ENCODE measurements around the gene SCN3A. TPM values are rescaled to one million over a fixed set of nuclear protein-coding genes. Genes with fewer than 3 reads are reported as not detected.

Gene SCN3A
- total RNA-seq, 1 donor from 2014 or later, result 2.2 TPM

DNA sequence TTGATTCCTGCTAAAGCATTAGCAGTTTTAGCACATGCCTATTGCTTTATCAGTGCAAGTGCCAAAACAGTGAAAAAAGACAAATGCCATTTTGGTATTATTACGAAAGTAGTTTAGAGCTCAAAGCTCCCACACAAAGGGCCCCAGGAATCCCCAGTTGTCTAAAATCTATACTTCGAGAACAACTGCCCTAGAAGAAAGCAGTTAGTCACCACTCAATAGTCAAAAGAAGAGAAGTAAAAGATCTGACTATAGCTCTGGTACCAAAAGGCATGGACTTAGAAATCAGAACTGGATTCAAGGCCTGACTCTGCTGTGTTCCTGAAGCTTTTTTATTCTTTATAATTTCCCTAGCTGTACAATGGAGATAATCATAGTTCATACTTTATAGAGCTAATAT, 21.8 kb downstream of the SCN3A start:
- no peaks in the 10 kb centered on the region for H3K4me1 Mint-ChIP-seq
- no peak for TF ChIP-seq CTCF (IDR thresholded peaks at IDR 0.05)
- H3K27me3 Mint-ChIP-seq, result no peaks in the 10 kb centered on the region
- ChIA-PET CTCF (interaction anchor here (1.5 kb wide), 1 partner anchor 22 kb away, joined by 4 read pairs; the partner anchor contains the start of gene SCN3A), POLR2A (no interaction called here)
- no peak overlapping the region for H3K27ac Mint-ChIP-seq
- DNase-seq (no peak), ATAC-seq (ENCODE audit: low read depth) (no peak)
- intact Hi-C loops (cut with micrococcal nuclease), result no loop called here
- no peaks in the 10 kb centered on the region for H3K9me3 Mint-ChIP-seq
- peaks cover 10% of the 10 kb centered on the region for H3K36me3 Mint-ChIP-seq (ENCODE audit: low read depth)
- H3K4me3 Mint-ChIP-seq, result no peak overlapping the region

- intact Hi-C loops (cut with micrococcal nuclease), result no loop called here
- ChIA-PET POLR2A (no interaction called here), CTCF (interaction anchor here (0.6 kb wide), 1 partner anchor 29 kb away, joined by 5 read pairs; no protein-coding TSS in a partner anchor)
- H3K4me1 Mint-ChIP-seq, result peaks cover 1% of the 10 kb centered on the region
- H3K27me3 Mint-ChIP-seq, result no peaks in the 10 kb centered on the region
- H3K36me3 Mint-ChIP-seq (ENCODE audit: low read depth), result peaks cover 19% of the 10 kb centered on the region
- no peak for DNase-seq
- peaks cover 3% of the 10 kb centered on the region for H3K9me3 Mint-ChIP-seq
- no peak for TF ChIP-seq CTCF (IDR thresholded peaks at IDR 0.05)
- no peak overlapping the region for H3K4me3 Mint-ChIP-seq
- no peak for ATAC-seq (ENCODE audit: low read depth)
- no peak overlapping the region for H3K27ac Mint-ChIP-seq
Observed at GRCh38 chr2:165176780-165177179, 27.1 kb downstream of the SCN3A start.

DNA sequence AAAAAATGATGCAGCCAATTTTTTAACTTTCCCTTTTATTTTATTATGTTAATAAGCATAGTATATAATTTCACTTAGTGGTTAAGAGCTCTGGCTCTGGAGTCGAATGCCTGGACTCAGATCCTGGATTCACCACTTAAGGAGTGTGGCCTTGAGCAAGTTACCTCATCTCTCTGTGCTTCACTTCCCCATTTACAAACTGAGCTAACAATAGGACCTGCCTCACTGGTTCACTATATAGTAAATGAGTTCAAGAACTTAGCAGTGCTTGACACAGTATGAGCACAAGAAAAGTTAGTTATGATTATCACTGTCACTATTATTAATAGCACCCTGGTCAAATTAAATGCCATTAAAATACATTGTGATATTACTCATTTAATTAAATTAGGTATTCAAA, 30.6 kb downstream of the SCN3A start:
- TF ChIP-seq CTCF (IDR thresholded peaks at IDR 0.05), result no peak
- Mint-ChIP-seq H3K4me3 (no peak overlapping the region), H3K27me3 (no peaks in the 10 kb centered on the region), H3K36me3 (ENCODE audit: low read depth) (peaks cover 17% of the 10 kb centered on the region), H3K27ac (no peak overlapping the region), H3K9me3 (peaks cover 3% of the 10 kb centered on the region), H3K4me1 (peaks cover 1% of the 10 kb centered on the region)
- ATAC-seq (ENCODE audit: low read depth), result no peak
- ChIA-PET POLR2A (no interaction called here), CTCF (no interaction called here)
- no peak for DNase-seq
- intact Hi-C loops (cut with micrococcal nuclease), result no loop called here

- no peak overlapping the region for H3K4me3 Mint-ChIP-seq
- H3K27ac Mint-ChIP-seq, result no peak overlapping the region
- H3K4me1 Mint-ChIP-seq, result no peaks in the 10 kb centered on the region
- POLR2A ChIA-PET, result no interaction called here
- CTCF ChIA-PET, result no interaction called here
- H3K36me3 Mint-ChIP-seq (ENCODE audit: low read depth), result peaks cover 14% of the 10 kb centered on the region
- ATAC-seq (ENCODE audit: low read depth), result no peak
- DNase-seq, result no peak
- H3K9me3 Mint-ChIP-seq, result no peaks in the 10 kb centered on the region
- intact Hi-C loops (cut with micrococcal nuclease), result no loop called here
- TF ChIP-seq CTCF (IDR thresholded peaks at IDR 0.05), result no peak
- H3K27me3 Mint-ChIP-seq, result no peaks in the 10 kb centered on the region
Observed at GRCh38 chr2:165164201-165164600, 39.6 kb downstream of the SCN3A start.

DNA sequence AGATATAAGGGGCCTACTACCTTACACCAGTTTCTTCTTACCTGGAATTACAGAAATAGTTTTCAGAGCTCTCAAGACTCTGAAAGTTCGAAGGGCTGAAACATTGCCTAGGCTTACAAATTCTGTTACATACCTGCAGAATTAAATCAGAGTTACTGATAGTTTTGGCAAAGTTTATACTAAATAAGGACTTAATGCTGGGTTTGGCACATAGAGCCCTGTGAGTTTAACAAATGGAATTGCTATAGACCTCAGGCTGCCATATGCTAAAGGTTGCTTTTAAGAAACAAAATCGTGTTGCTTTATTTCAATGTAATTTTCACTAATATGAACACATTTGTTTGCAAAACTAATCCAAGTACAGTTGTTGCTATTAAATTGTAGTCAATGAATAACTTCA, 40.1 kb downstream of the SCN3A start:
- peaks cover 14% of the 10 kb centered on the region for H3K36me3 Mint-ChIP-seq (ENCODE audit: low read depth)
- POLR2A ChIA-PET, result no interaction called here
- no peaks in the 10 kb centered on the region for H3K9me3 Mint-ChIP-seq
- H3K27me3 Mint-ChIP-seq, result no peaks in the 10 kb centered on the region
- CTCF ChIA-PET, result no interaction called here
- intact Hi-C loops (cut with micrococcal nuclease), result no loop called here
- H3K27ac Mint-ChIP-seq, result no peak overlapping the region
- ATAC-seq (ENCODE audit: low read depth) (no peak), DNase-seq (no peak)
- no peak overlapping the region for H3K4me3 Mint-ChIP-seq
- TF ChIP-seq CTCF (IDR thresholded peaks at IDR 0.05), result no peak
- no peaks in the 10 kb centered on the region for H3K4me1 Mint-ChIP-seq

Measured in activated B cell treated with CpG ODN at 0.5 μM for 24 hours (primary cell).